Measurements from ENCODE around the gene ZNF219. TPM values are rescaled to one million over a fixed set of nuclear protein-coding genes. Genes with fewer than 3 reads are reported as not detected.
A peak's percentile ranks its signal among the peaks of the same experiment; 100 is the strongest.

ZNF219 gene
- total RNA-seq, 2 experiments from 2014 or later = 9.8 to 15.5 TPM

DNA sequence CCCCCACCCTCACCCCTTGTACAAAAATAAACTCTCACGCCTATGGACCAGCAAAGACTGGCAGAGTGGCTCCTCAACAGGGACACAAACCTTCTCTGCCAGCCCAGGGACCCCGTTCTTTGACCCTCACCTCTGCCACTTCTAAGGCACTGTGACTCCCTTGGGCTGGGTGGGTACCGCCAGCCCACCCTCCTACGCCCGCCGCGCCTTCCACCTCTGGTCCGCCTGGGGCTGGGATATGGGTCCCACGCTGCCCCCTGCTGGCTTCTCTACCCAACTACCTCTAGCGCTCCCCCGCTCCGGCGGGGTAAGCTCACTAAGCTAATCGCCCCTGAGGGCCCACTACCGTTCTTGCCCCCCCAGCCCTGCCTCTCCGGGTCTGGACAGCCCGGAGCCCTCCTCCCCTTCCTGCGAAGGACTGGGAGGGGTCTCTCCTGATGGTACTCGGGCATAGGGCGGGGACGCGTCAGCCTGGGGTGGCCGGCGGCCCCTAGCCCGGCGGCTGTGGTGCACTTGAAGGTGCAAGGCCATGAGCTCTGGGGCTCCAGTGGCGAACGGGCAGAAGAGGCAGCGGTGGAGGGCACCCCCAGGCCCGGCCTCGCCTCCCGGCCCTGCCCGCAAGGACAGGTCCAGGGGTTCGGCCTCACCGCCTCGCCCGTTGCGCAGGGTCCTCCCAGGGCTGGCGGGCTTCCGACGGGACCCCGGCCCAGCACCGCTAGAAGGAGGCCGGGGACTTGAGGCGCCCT, 8.1 kb downstream of the ZNF219 start:
- H3K4me2 ChIP-seq (ENCODE audit: low read length) = no peak overlapping the region
- ChIA-PET CTCF (ENCODE audit: unreplicated experiment) (interaction anchor here (1.0 kb wide), 1 partner anchor 22 kb away, joined by 4 read pairs; no protein-coding TSS in a partner anchor), POLR2A (interaction anchor here (1.6 kb wide), 1 partner anchor 19 kb away, joined by 6 read pairs; no protein-coding TSS in a partner anchor)
- no peak overlapping the region for H2AFZ ChIP-seq (ENCODE audit: low read length)
- no peak overlapping the region for H3K4me3 ChIP-seq (ENCODE audit: low read depth, low read length, poor library complexity, severe bottlenecking)
- H3K9me2 ChIP-seq (ENCODE audit: insufficient read depth, low read length) = no peaks in the 10 kb centered on the region
- TF ChIP-seq, protein P1, sequence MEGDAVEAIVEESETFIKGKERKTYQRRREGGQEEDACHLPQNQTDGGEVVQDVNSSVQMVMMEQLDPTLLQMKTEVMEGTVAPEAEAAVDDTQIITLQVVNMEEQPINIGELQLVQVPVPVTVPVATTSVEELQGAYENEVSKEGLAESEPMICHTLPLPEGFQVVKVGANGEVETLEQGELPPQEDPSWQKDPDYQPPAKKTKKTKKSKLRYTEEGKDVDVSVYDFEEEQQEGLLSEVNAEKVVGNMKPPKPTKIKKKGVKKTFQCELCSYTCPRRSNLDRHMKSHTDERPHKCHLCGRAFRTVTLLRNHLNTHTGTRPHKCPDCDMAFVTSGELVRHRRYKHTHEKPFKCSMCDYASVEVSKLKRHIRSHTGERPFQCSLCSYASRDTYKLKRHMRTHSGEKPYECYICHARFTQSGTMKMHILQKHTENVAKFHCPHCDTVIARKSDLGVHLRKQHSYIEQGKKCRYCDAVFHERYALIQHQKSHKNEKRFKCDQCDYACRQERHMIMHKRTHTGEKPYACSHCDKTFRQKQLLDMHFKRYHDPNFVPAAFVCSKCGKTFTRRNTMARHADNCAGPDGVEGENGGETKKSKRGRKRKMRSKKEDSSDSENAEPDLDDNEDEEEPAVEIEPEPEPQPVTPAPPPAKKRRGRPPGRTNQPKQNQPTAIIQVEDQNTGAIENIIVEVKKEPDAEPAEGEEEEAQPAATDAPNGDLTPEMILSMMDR (conservative IDR thresholded peaks at IDR 0.05; ENCODE audit: low read length) = peak; percentile 78
- TF ChIP-seq EZH2phosphoT487 (IDR thresholded peaks at IDR 0.05; ENCODE audit: borderline replicate concordance, low read depth, low read length) = no peak
- no peaks in the 10 kb centered on the region for H3K9me3 ChIP-seq (ENCODE audit: low read length)
- H3K27ac ChIP-seq (ENCODE audit: low read depth, low read length, poor library complexity, severe bottlenecking) = no peak overlapping the region
- DNase-seq (ENCODE audit: low spot score) = peak; percentile 39
- no peaks in the 10 kb centered on the region for H3K79me2 ChIP-seq (ENCODE audit: insufficient read depth, low read depth, low read length)
- intact Hi-C loops (cut with micrococcal nuclease; ENCODE audit: unreplicated experiment) = no loop called here
- H3K4me1 ChIP-seq (ENCODE audit: insufficient read depth, low read length, poor library complexity, severe bottlenecking) = peaks cover 16% of the 10 kb centered on the region
- H4K20me1 ChIP-seq (ENCODE audit: insufficient read depth, low read length) = no peaks in the 10 kb centered on the region; the same call in 1 of the 2 replicates
- H3K36me3 ChIP-seq (ENCODE audit: insufficient read depth, low read length) = no peaks in the 10 kb centered on the region
- BruUV-seq (replicated peaks) = no TSS peak

DNA sequence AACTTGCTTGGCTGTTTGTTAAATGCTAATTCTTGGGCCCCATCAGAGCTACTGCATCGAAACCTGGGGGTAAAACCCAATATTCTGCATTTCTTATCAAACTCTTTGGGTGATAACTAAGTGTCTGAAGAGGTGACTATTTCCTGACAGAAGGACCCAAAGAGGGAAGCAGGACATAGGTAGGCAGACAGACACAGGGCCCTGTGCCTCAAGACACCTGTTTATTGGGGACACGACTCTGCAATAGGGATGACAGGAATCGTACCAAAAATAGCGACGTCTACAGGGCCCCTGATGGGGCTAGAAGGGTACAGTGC, 8.6 kb downstream of the ZNF219 start:
- POLR2A ChIA-PET = interaction anchor here (1.6 kb wide), 1 partner anchor 18 kb away, joined by 6 read pairs; no protein-coding TSS in a partner anchor

More for the DNA sequence above, 8.6 kb downstream of the ZNF219 start:
- no peak for DNase-seq (ENCODE audit: low spot score)
- Histone ChIP-seq H3K4me2 (ENCODE audit: low read length) (no peak overlapping the region), H2AFZ (ENCODE audit: low read length) (no peak overlapping the region), H3K36me3 (ENCODE audit: insufficient read depth, low read length) (no peaks in the 10 kb centered on the region), H3K4me1 (ENCODE audit: insufficient read depth, low read length, poor library complexity, severe bottlenecking) (peaks cover 16% of the 10 kb centered on the region), H3K4me3 (ENCODE audit: low read depth, low read length, poor library complexity, severe bottlenecking) (no peak overlapping the region), H3K9me2 (ENCODE audit: insufficient read depth, low read length) (no peaks in the 10 kb centered on the region), H4K20me1 (ENCODE audit: insufficient read depth, low read length) (no peaks in the 10 kb centered on the region), H3K79me2 (ENCODE audit: insufficient read depth, low read depth, low read length) (no peaks in the 10 kb centered on the region), H3K27ac (ENCODE audit: low read depth, low read length, poor library complexity, severe bottlenecking) (no peak overlapping the region), H3K9me3 (ENCODE audit: low read length) (no peaks in the 10 kb centered on the region)
- TF ChIP-seq, protein P1 (conservative IDR thresholded peaks at IDR 0.05; ENCODE audit: low read length) = no peak
- no peak for TF ChIP-seq EZH2phosphoT487 (IDR thresholded peaks at IDR 0.05; ENCODE audit: borderline replicate concordance, low read depth, low read length)
- no TSS peak for BruUV-seq (replicated peaks)
- CTCF ChIA-PET (ENCODE audit: unreplicated experiment) = interaction anchor here (0.8 to 1.0 kb wide), 2 partner anchors 19 to 21 kb away, joined by 4 to 6 read pairs; partner anchors contain the start of gene ARHGEF40
- intact Hi-C loops (cut with micrococcal nuclease; ENCODE audit: unreplicated experiment) = no loop called here
